IgD-negative memory B cell (primary cell): ENCODE measurements around the gene RNF125. TPM values are rescaled to one million over a fixed set of nuclear protein-coding genes. Genes with fewer than 3 reads are reported as not detected.
"Not testable (repeated sequence)": the region's sequence is repeated elsewhere in the genome, so short reads cannot be mapped to it uniquely, and the experiment has no call there.

Experiments used
- H3K27ac Mint-ChIP-seq, 3 donors: one replicate each; pipeline ENCODE4 v1.8.0; 2020 to 2022; ENCODE audit warnings: mild to moderate bottlenecking in 3 of 3, mixed read lengths in 3 of 3, moderate library complexity in 1 of 3
- H3K27me3 Mint-ChIP-seq: one replicate; pipeline ENCODE4 v1.8.0; 2021; ENCODE audit warnings: mixed read lengths
- H3K36me3 Mint-ChIP-seq: one replicate; pipeline ENCODE4 v1.8.0; 2020; ENCODE audit warnings: mild to moderate bottlenecking, mixed read lengths
- H3K4me1 Mint-ChIP-seq, 3 donors: one replicate each; pipeline ENCODE4 v1.8.0; 2020 to 2022; ENCODE audit warnings: mixed read lengths in 3 of 3, mild to moderate bottlenecking in 1 of 3
- H3K4me3 Mint-ChIP-seq, 4 donors: one replicate each; pipeline ENCODE4 v1.8.0; 2020 to 2022; ENCODE audit warnings: mild to moderate bottlenecking in 4 of 4, mixed read lengths in 4 of 4, moderate library complexity in 3 of 4
- H3K9me3 Mint-ChIP-seq, 3 donors: one replicate each; pipeline ENCODE4 v1.8.0; 2020 to 2021; ENCODE audit warnings: mixed read lengths in 3 of 3, mild to moderate bottlenecking in 1 of 3
- polyA plus RNA-seq: library from polyadenylated mRNA; unstranded; fragments of 300-500 nt; fragmentation: Illumina TruSeq; gene quantifications from one replicate; pipeline ENCODE4 v1.2.3, GENCODE V29; 2021

The RNF125 gene
- polyA plus RNA-seq, 1 donor from 2014 or later, result 11.7 TPM

- peaks cover 15% of the 10 kb centered on the region for H3K36me3 Mint-ChIP-seq
- peaks cover 17 to 18% (median 18%) of the 10 kb centered on the region in 3 donors for H3K4me1 Mint-ChIP-seq
- peak overlapping the region in 2 of 4 donors; percentile 44 to 74 for H3K4me3 Mint-ChIP-seq
- no peaks in the 10 kb centered on the region for H3K9me3 Mint-ChIP-seq
- no peaks in the 10 kb centered on the region for H3K27me3 Mint-ChIP-seq
- H3K27ac Mint-ChIP-seq, result peak overlapping the region; percentile 2 to 78 (median 69)
Observed at GRCh38 chr18:32048507-32049091, 30.0 kb downstream of the RNF125 start.

GRCh38 chr18:32049393-32050171, 31.0 kb downstream of the RNF125 start:
- Mint-ChIP-seq H3K4me1 (peaks cover 17 to 18% (median 18%) of the 10 kb centered on the region in 3 donors), H3K4me3 (peak overlapping the region in 2 of 4 donors; percentile 44 to 55), H3K27me3 (no peaks in the 10 kb centered on the region), H3K36me3 (peaks cover 17% of the 10 kb centered on the region), H3K9me3 (no peaks in the 10 kb centered on the region), H3K27ac (peak overlapping the region; percentile 1 to 78 (median 69))

- Mint-ChIP-seq H3K4me3 (no peak overlapping the region), H3K9me3 (no peaks in the 10 kb centered on the region), H3K36me3 (peaks cover 13% of the 10 kb centered on the region), H3K27me3 (no peaks in the 10 kb centered on the region), H3K4me1 (peaks cover 0 to 3% (median 0%) of the 10 kb centered on the region in 3 donors), H3K27ac (peak overlapping the region in 1 of 3 donors; percentile 31)
Observed at GRCh38 chr18:32056613-32057358, 38.2 kb downstream of the RNF125 start.

- Mint-ChIP-seq H3K27me3 (no peaks in the 10 kb centered on the region), H3K4me3 (peak overlapping the region in 1 of 4 donors; percentile 3), H3K27ac (peak overlapping the region in 1 of 3 donors; percentile 31), H3K4me1 (peaks cover 0 to 2% (median 0%) of the 10 kb centered on the region in 3 donors), H3K9me3 (no peaks in the 10 kb centered on the region), H3K36me3 (peaks cover 11% of the 10 kb centered on the region)
Observed at GRCh38 chr18:32057624-32058165, 39.1 kb downstream of the RNF125 start.

GRCh38 chr18:32060026-32060425, 41.4 kb downstream of the RNF125 start:
- Mint-ChIP-seq H3K4me1 (peaks cover 0 to 2% (median 0%) of the 10 kb centered on the region in 3 donors), H3K36me3 (peaks cover 4% of the 10 kb centered on the region), H3K4me3 (no peak overlapping the region), H3K27ac (no peak overlapping the region), H3K27me3 (no peaks in the 10 kb centered on the region), H3K9me3 (peaks cover 0 to 1% (median 0%) of the 10 kb centered on the region in 3 donors)

DNA sequence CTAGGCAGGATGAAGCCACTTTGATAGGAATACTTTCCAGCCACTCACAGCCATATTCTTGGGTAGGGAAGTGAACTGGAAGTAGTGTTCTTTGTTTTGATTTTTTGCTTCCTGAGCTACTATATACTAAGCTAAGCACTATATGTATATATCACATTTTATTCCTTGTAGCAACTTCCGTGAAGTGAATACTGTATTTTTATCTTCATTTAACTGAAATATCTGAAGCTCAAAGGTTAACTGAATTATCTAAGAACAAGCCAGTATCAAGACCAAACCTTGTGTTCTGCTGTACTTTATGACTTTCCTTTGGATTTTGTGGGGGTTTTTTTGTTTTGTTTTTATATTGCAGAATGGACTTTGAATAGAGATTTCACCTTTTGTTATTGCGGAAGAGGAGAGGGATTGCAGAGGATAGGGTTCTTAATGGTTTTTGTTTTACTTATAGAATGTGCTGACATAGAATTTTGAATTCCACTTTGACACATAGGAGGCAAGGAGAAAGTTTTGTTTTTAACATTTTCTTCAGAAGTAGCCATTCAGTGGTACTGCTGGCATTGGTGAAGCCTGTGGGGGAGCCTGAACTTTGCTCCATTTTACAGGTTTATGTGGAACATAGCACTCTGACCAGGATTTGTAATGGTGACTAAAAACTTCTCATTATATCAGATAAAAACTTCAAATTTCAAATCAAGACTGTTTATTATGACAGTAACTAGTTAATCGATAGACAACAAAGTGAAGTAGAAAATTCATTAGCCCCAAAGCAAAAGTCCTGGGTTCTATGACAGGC, 48.9 kb downstream of the RNF125 start:
- Mint-ChIP-seq H3K27ac (no peak overlapping the region), H3K27me3 (no peaks in the 10 kb centered on the region), H3K4me3 (no peak overlapping the region), H3K9me3 (peaks cover 0 to 1% (median 0%) of the 10 kb centered on the region in 3 donors), H3K36me3 (peaks cover 8% of the 10 kb centered on the region), H3K4me1 (peaks cover 0 to 1% (median 0%) of the 10 kb centered on the region in 3 donors)

DNA sequence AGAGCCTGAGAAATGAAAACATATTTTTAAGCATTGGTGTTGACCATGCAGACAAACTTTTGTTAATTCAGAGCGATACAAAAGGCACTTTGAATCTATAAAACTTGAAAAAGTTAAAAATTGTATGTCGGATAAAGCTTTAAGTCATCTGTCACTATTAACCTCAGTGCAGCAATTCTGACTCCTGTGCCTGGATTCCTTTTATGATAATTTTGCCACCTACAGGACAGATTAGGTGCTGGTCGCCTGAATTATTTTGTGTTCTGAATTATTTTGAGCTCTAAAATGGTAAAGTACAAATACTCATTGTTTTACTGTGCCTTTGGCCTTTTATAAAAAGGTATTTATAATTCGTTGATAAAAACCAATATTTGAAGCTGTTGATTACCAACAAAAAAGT, 53.7 kb downstream of the RNF125 start:
- Mint-ChIP-seq H3K27me3 (no peaks in the 10 kb centered on the region), H3K36me3 (peaks cover 10% of the 10 kb centered on the region), H3K4me1 (peaks cover 0 to 2% (median 1%) of the 10 kb centered on the region in 3 donors), H3K27ac (no peak overlapping the region), H3K4me3 (no peak overlapping the region), H3K9me3 (no peaks in the 10 kb centered on the region)

DNA sequence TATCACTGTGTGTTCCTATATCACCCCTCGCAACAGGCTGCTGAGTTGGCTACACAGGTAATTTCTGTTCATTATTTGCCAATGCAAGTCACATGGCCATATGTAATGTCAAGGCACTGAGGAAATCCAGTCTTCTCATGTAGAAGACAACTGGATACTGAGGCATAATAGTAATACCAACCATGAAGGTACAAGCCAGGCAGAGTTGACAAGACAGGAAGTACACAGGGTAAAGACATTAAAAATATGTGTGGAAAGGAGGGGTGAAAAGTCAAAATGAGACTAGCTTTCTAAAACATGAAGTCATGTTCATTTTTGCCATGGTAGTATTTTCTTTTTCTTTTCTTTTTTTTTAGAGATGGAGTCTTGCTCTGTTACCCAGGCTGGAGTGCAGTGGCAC, 55.6 kb downstream of the RNF125 start:
- Mint-ChIP-seq H3K36me3 (peaks cover 5% of the 10 kb centered on the region), H3K4me3 (no peak overlapping the region), H3K9me3 (no peaks in the 10 kb centered on the region), H3K4me1 (peaks cover 0 to 2% (median 1%) of the 10 kb centered on the region in 3 donors), H3K27me3 (no peaks in the 10 kb centered on the region), H3K27ac (no peak overlapping the region)

DNA sequence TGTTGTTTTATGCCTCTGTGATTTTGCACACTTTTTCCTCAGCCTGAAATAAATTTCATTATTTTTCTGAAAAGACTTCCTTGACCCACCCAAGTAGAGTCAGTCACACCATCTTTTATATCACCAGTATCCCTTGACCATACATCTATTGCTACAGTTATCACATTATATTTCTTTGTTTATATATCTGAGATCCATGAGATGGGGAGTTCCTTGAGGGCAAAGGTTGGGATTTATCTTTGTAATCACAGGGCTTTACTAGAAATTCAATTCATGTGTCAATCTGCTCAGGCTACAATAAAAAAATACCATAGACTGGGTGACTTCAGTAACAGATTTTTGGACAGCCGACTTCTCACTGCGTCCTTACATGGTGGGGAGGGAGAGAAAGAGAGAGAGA, 60.2 kb downstream of the RNF125 start:
- peaks cover 3 to 7% (median 5%) of the 10 kb centered on the region in 3 donors for H3K4me1 Mint-ChIP-seq
- H3K4me3 Mint-ChIP-seq, result no peak overlapping the region
- H3K27me3 Mint-ChIP-seq, result no peaks in the 10 kb centered on the region
- H3K36me3 Mint-ChIP-seq, result peaks cover 3% of the 10 kb centered on the region
- H3K27ac Mint-ChIP-seq, result no peak overlapping the region
- H3K9me3 Mint-ChIP-seq, result no peaks in the 10 kb centered on the region

DNA sequence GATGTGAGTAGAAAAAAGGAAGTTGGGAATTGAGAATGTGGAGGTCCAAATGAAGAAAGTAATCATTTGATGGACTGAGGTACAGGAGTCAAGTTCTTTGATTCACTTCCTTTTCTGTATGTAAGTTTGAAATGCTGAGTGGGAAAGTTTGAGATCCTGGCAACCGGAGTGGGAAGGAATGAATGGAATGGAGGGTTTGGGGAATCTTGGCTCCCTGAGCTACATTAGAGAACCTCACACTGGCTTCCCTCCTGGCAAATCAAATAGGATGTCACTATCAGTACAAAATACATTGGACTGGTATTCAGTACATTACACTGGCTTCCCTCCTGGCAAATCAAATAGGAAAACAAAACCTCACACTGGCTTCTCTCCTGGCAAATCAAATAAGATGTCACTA, 63.3 kb downstream of the RNF125 start:
- Mint-ChIP-seq H3K4me3 (no peak overlapping the region), H3K9me3 (peaks cover 0 to 2% (median 0%) of the 10 kb centered on the region in 3 donors), H3K4me1 (peaks cover 15 to 25% (median 18%) of the 10 kb centered on the region in 3 donors), H3K27ac (no peak overlapping the region), H3K27me3 (no peaks in the 10 kb centered on the region), H3K36me3 (no peaks in the 10 kb centered on the region)

- Mint-ChIP-seq H3K27me3 (no peaks in the 10 kb centered on the region), H3K36me3 (no peaks in the 10 kb centered on the region), H3K9me3 (peaks cover 0 to 2% (median 0%) of the 10 kb centered on the region in 3 donors), H3K4me1 (peaks cover 15 to 30% (median 18%) of the 10 kb centered on the region in 3 donors), H3K27ac (peak overlapping the region in 1 of 3 donors; percentile 76), H3K4me3 (peak overlapping the region in 2 of 4 donors; percentile 20 to 74)
Observed at GRCh38 chr18:32083781-32084180, 65.2 kb downstream of the RNF125 start.

GRCh38 chr18:32086881-32087280, 68.3 kb downstream of the RNF125 start:
- Mint-ChIP-seq H3K27ac (peak overlapping the region in 1 of 3 donors; percentile 78), H3K27me3 (no peaks in the 10 kb centered on the region), H3K9me3 (peaks cover 0 to 2% (median 0%) of the 10 kb centered on the region in 3 donors), H3K4me3 (no peak overlapping the region), H3K4me1 (peaks cover 13 to 35% (median 20%) of the 10 kb centered on the region in 3 donors), H3K36me3 (no peaks in the 10 kb centered on the region)

GRCh38 chr18:32090831-32091230, 72.2 kb downstream of the RNF125 start:
- H3K27ac Mint-ChIP-seq, result peak overlapping the region; percentile 90 to 97 (median 90)

DNA sequence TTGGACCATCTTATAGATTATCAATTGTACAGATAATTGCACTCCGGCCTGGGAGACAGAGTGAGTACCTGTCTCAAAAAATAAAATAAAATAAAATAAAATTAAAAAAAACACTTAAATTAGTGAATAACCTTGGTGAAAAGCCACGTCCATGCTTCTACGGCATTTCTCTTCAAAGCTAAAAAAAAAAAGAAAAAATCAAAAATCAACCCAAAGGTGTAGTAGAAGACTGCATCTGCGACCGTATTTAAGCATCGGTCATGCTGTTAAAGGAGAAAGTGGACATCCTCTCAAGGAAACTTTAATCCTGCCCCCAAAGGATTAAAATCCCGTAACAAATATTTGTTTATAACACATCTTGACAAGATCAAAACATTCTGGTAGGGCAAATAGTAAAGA, 72.7 kb downstream of the RNF125 start:
- Mint-ChIP-seq H3K27ac (peak overlapping the region; percentile 90 to 99 (median 97)), H3K4me3 (peak overlapping the region; percentile 96 to 99 (median 96)), H3K36me3 (peaks cover 6% of the 10 kb centered on the region), H3K4me1 (peaks cover 25 to 37% (median 26%) of the 10 kb centered on the region in 3 donors), H3K9me3 (no peaks in the 10 kb centered on the region), H3K27me3 (no peaks in the 10 kb centered on the region)

More at GRCh38 chr18:32090831-32091230, 72.2 kb downstream of the RNF125 start:
- H3K27me3 Mint-ChIP-seq, H3K9me3 Mint-ChIP-seq, H3K36me3 Mint-ChIP-seq: not testable (repeated sequence)
- H3K4me1 Mint-ChIP-seq, result peaks cover 23 to 36% (median 23%) of the 10 kb centered on the region in 3 donors
- H3K4me3 Mint-ChIP-seq, result peak overlapping the region in 2 of 4 donors; percentile 56 to 89
